ENCODE data around the gene KLHL11. TPM values are rescaled to one million over a fixed set of nuclear protein-coding genes. Genes with fewer than 3 reads are reported as not detected.
A peak's percentile ranks its signal among the peaks of the same experiment; 100 is the strongest.

KLHL11 gene, protein sequence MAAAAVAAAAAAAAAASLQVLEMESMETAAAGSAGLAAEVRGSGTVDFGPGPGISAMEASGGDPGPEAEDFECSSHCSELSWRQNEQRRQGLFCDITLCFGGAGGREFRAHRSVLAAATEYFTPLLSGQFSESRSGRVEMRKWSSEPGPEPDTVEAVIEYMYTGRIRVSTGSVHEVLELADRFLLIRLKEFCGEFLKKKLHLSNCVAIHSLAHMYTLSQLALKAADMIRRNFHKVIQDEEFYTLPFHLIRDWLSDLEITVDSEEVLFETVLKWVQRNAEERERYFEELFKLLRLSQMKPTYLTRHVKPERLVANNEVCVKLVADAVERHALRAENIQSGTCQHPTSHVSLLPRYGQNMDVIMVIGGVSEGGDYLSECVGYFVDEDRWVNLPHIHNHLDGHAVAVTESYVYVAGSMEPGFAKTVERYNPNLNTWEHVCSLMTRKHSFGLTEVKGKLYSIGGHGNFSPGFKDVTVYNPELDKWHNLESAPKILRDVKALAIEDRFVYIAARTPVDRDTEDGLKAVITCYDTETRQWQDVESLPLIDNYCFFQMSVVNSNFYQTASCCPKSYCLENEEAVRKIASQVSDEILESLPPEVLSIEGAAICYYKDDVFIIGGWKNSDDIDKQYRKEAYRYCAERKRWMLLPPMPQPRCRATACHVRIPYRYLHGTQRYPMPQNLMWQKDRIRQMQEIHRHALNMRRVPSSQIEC
- total RNA-seq: 15.2 TPM

DNA sequence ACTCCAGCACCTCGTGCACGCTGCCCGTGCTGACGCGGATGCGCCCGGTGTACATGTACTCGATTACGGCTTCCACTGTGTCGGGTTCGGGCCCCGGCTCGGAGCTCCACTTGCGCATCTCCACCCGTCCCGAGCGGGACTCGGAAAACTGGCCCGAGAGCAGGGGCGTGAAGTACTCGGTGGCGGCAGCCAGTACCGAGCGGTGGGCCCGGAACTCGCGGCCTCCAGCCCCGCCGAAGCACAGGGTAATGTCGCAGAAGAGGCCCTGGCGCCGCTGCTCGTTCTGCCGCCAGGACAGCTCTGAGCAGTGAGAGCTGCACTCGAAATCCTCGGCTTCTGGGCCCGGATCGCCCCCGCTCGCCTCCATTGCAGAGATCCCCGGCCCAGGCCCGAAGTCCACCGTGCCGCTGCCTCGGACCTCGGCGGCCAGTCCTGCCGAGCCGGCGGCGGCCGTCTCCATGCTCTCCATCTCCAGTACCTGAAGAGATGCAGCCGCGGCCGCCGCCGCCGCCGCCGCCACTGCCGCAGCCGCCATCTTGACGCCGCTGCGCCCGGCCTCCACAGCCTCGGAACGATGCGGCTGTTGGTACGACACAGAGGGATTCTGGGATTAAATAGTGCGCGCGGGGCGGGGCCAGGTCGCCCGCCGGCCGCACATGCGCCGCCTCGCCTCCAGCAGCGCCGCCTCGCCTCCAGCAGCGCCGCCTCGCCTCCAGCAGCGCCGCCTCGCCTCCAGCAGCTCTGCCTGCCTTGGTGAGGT lies at the start of gene KLHL11:
KLHL11 (minus strand) TSS at position 588 of the 760 bp plus-strand sequence; CDS start at position 535, 53 bp downstream.
- Histone ChIP-seq H3K27me3 (no peaks in the 10 kb centered on the region), H3K36me3 (peaks cover 0 to 27% of the 10 kb centered on the region in 2 donors), H3K9me3 (no peaks in the 10 kb centered on the region), H3K27ac (peak within 1 kb of the TSS; percentile 85), H3K4me1 (peaks cover 34% of the 10 kb centered on the region), H3K4me3 (peak within 1 kb of the TSS; percentile 77 to 95)
- TF ChIP-seq, protein P1, sequence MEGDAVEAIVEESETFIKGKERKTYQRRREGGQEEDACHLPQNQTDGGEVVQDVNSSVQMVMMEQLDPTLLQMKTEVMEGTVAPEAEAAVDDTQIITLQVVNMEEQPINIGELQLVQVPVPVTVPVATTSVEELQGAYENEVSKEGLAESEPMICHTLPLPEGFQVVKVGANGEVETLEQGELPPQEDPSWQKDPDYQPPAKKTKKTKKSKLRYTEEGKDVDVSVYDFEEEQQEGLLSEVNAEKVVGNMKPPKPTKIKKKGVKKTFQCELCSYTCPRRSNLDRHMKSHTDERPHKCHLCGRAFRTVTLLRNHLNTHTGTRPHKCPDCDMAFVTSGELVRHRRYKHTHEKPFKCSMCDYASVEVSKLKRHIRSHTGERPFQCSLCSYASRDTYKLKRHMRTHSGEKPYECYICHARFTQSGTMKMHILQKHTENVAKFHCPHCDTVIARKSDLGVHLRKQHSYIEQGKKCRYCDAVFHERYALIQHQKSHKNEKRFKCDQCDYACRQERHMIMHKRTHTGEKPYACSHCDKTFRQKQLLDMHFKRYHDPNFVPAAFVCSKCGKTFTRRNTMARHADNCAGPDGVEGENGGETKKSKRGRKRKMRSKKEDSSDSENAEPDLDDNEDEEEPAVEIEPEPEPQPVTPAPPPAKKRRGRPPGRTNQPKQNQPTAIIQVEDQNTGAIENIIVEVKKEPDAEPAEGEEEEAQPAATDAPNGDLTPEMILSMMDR (IDR thresholded peaks at IDR 0.05): peak in 1 of 3 experiments; percentile 46
- TF ChIP-seq POLR2A (IDR thresholded peaks at IDR 0.05) (peak in 1 of 2 donors; percentile 78), POLR2AphosphoS5 (IDR thresholded peaks at IDR 0.05; ENCODE audit: insufficient read depth in 1 of 2, low read depth in 1 of 2) (peak in 1 of 2 donors; percentile 65)
- intact Hi-C loops (cut with DNase I): no loop called here
- no peak for DNase-seq (ENCODE audit: extremely low spot score in 2 of 2)

DNA sequence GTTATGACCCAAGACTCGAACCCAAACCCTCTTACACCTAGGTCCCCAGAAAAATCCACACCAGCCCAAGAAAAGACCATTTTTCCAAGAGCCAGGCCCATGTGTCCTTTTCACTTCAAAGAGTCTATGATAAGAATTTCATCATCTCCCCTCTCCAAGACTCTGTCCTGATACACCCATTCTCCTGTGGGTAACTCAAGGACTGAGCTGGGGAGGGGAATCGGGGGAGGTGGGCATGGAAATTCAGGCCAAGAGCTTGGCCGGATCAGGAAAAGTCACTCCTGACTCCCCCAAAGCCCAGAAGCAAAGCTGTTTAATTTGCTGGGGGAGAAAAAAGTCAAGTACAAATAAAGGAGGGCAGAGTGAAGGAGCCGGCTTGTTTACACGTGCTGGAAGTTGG lies 49.8 kb upstream of the KLHL11 start:
- H3K4me1 ChIP-seq: peaks cover 35% of the 10 kb centered on the region
- H3K9me3 ChIP-seq: no peaks in the 10 kb centered on the region
- TF ChIP-seq POLR2AphosphoS5 (IDR thresholded peaks at IDR 0.05; ENCODE audit: insufficient read depth in 1 of 2, low read depth in 1 of 2) (no peak), POLR2A (IDR thresholded peaks at IDR 0.05) (no peak)
- TF ChIP-seq, protein P1 (IDR thresholded peaks at IDR 0.05): no peak
- intact Hi-C loops (cut with DNase I): no loop called here
- no peaks in the 10 kb centered on the region for H3K27me3 ChIP-seq
- H3K4me3 ChIP-seq: no peak overlapping the region
- H3K36me3 ChIP-seq: peaks cover 0 to 25% of the 10 kb centered on the region in 2 donors
- DNase-seq (ENCODE audit: extremely low spot score in 2 of 2): no peak
- H3K27ac ChIP-seq: no peak overlapping the region

DNA sequence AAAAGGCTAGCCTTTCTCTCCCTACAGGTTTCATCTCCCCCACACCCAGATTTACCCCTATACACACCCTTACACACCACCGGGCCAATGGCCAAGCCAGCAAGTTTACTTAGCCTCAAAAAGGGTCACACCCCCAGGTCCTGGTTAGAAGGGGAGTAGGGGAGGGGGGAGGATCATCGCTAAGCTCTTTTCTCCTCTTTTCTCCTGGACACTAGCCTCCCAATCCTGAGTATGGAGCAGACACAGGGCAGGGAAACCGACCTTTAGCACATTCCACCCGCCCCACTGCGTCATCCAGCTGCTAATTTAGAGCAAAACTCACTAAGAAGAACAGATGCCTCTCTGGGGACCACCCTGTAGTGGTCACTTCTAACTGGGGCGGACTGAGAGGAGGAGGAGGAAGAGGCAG lies 49.1 kb upstream of the KLHL11 start:
- intact Hi-C loops (cut with DNase I): no loop called here
- Histone ChIP-seq H3K27me3 (no peaks in the 10 kb centered on the region), H3K4me1 (peaks cover 29% of the 10 kb centered on the region), H3K27ac (no peak overlapping the region), H3K4me3 (no peak overlapping the region), H3K9me3 (no peaks in the 10 kb centered on the region), H3K36me3 (peaks cover 0 to 32% of the 10 kb centered on the region in 2 donors)
- TF ChIP-seq, protein P1 (IDR thresholded peaks at IDR 0.05): no peak
- TF ChIP-seq POLR2A (IDR thresholded peaks at IDR 0.05): no peak
- TF ChIP-seq POLR2AphosphoS5 (IDR thresholded peaks at IDR 0.05; ENCODE audit: insufficient read depth in 1 of 2, low read depth in 1 of 2): no peak
- DNase-seq (ENCODE audit: extremely low spot score in 2 of 2): no peak

DNA sequence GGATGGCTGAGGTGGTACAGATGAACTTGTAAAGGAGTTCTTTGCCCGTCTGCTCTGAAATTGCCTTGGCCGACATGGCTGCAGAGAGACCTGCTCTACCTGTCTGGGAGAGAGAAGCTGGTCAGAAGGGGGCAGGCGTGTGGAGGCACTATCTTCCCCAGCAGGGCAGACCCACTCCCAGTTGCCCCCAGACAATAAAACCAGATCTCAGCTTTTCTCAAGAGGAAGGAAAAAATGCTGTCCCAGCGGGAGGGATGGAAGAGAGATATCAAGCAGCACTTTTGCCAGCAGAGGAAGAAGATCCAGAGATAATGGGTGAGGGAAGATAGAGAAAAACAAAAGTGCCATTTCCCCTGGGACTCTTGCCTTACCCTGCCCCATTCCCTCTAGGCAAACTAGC lies 48.6 kb upstream of the KLHL11 start:
- Histone ChIP-seq H3K4me3 (no peak overlapping the region), H3K4me1 (peaks cover 27% of the 10 kb centered on the region), H3K9me3 (no peaks in the 10 kb centered on the region), H3K36me3 (peaks cover 0 to 37% of the 10 kb centered on the region in 2 donors), H3K27ac (no peak overlapping the region), H3K27me3 (no peaks in the 10 kb centered on the region)
- intact Hi-C loops (cut with DNase I): no loop called here
- no peak for TF ChIP-seq POLR2AphosphoS5 (IDR thresholded peaks at IDR 0.05; ENCODE audit: insufficient read depth in 1 of 2, low read depth in 1 of 2)
- TF ChIP-seq POLR2A (IDR thresholded peaks at IDR 0.05): no peak
- TF ChIP-seq, protein P1 (IDR thresholded peaks at IDR 0.05): no peak
- DNase-seq (ENCODE audit: extremely low spot score in 2 of 2): no peak
